Peyer's patch (tissue), 4 donors: Measurements from ENCODE around the gene KRTAP2-1. TPM values are rescaled to one million over a fixed set of nuclear protein-coding genes. Genes with fewer than 3 reads are reported as not detected.
"Not testable (repeated sequence)": the region's sequence is repeated elsewhere in the genome, so short reads cannot be mapped to it uniquely, and the experiment has no call there.

Experiments
- DNase-seq, 3 donors: peaks; one replicate each; pipeline ENCODE4 v3.0.0-alpha.2; 2017 to 2019
- H3K27ac ChIP-seq, 4 donors: fragments of 200-600 bp; sonication (generic); one replicate each; pipeline ENCODE4 v1.5.1; 2016 to 2019
- H3K27me3 ChIP-seq, 2 donors: fragments of 200-600 bp; sonication (generic); one replicate each; pipeline ENCODE4 v1.5.1; 2019
- H3K36me3 ChIP-seq, 3 donors: fragments of 200-600 bp; sonication (generic); one replicate each; pipeline ENCODE4 v1.5.1; 2016 to 2019
- H3K4me1 ChIP-seq, 4 donors: fragments of 200-600 bp; sonication (generic); one replicate each; pipeline ENCODE4 v1.5.1; 2016 to 2019
- H3K4me3 ChIP-seq, 4 donors: fragments of 200-600 bp; sonication (generic); 1 replicate in 3 of 4; 2 replicates in 1 of 4; pipeline ENCODE4 v1.5.1; 2016 to 2019; ENCODE audit warnings: mild to moderate bottlenecking in 1 of 4
- H3K9me3 ChIP-seq, 4 donors: fragments of 200-600 bp; sonication (generic); one replicate each; pipeline ENCODE4 v1.5.1; 2016 to 2019; ENCODE audit warnings: mild to moderate bottlenecking in 1 of 4
- POLR2A ChIP-seq, 2 donors: fragments of 450-650 bp; IDR thresholded peaks; one replicate each; pipeline ENCODE4 v1.5.1; 2017; ENCODE audit warnings: antibody characterized with exemption in 2 of 2, mild to moderate bottlenecking in 2 of 2, moderate library complexity in 2 of 2
- total RNA-seq, 4 donors: library from RNA; depleted of rRNA; stranded (reverse); fragments of >200 nt; gene quantifications; one replicate each; pipeline ENCODE4 v1.1.0, GENCODE V29; 2016
- TF ChIP-seq, protein P1 (sequence below), 6 experiments: fragments of 450-650 bp in 4 of 6; fragments of 200-600 bp in 2 of 6; sonication (generic) in 1 of 6; IDR thresholded peaks; one replicate each; pipeline ENCODE4 v1.5.1; 2017 to 2019; ENCODE audit warnings: antibody characterized with exemption in 6 of 6, mild to moderate bottlenecking in 3 of 6, moderate library complexity in 1 of 6

Gene KRTAP2-1, protein sequence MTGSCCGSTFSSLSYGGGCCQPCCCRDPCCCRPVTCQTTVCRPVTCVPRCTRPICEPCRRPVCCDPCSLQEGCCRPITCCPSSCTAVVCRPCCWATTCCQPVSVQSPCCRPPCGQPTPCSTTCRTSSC
- not detected for total RNA-seq

DNA sequence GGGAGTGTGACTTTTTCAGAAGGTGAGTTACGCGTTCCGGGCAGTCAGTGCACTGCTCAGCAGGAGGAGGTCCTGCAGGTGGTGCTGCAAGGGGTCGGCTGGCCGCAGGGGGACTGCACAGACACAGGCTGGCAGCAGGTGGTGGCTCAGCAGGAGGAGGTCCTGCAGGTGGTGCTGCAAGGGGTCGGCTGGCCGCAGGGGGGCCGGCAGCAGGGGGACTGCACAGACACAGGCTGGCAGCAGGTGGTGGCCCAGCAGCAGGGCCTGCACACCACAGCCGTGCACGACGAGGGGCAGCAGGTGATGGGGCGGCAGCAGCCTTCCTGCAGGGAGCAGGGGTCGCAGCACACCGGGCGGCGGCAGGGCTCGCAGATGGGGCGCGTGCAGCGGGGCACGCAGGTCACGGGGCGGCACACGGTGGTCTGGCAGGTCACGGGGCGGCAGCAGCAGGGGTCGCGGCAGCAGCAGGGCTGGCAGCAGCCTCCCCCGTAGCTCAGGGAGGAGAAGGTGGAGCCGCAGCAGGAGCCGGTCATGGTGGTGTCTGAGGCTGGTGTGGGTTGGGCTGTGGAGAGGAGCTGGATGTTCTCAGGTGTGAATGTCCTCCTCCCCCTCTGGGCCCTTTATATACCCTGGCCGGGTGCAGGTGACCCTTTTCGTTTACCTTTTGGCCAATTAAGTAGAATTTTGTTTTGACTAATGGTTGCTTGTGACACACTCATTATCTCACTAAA lies at the start of gene KRTAP2-1:
TSS of gene KRTAP2-1 (minus strand) at position 582 of the 731 bp plus-strand sequence. CDS start at position 533, 49 bp downstream.
- H3K36me3 ChIP-seq, H3K27ac ChIP-seq, H3K4me3 ChIP-seq, H3K9me3 ChIP-seq, DNase-seq, H3K4me1 ChIP-seq, H3K27me3 ChIP-seq: not testable (repeated sequence)

DNA sequence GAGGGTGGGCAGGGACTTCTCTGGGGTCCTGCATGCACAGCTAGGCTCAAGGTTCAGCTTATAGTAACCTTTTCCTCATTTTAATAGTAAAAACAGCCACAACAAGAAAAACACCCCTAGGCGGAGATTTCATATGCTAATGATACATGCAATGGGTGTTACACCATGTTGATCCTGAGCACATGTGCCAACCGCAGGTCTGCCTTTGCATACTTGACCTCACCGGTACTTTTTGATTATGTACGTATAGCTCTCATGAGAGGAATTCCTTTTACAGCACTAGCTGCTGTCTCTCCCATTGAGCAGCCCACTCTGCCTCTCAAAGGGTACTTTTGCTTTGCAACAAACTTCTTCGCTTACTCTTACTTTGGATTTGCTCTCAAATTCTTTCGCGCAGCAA lies 48.9 kb upstream of the KRTAP2-1 start:
- Histone ChIP-seq H3K27ac (no peak overlapping the region), H3K4me3 (no peak overlapping the region), H3K36me3 (no peaks in the 10 kb centered on the region), H3K9me3 (no peaks in the 10 kb centered on the region), H3K4me1 (no peaks in the 10 kb centered on the region), H3K27me3 (no peaks in the 10 kb centered on the region)
- TF ChIP-seq POLR2A (IDR thresholded peaks at IDR 0.05), result no peak
- TF ChIP-seq, protein P1, sequence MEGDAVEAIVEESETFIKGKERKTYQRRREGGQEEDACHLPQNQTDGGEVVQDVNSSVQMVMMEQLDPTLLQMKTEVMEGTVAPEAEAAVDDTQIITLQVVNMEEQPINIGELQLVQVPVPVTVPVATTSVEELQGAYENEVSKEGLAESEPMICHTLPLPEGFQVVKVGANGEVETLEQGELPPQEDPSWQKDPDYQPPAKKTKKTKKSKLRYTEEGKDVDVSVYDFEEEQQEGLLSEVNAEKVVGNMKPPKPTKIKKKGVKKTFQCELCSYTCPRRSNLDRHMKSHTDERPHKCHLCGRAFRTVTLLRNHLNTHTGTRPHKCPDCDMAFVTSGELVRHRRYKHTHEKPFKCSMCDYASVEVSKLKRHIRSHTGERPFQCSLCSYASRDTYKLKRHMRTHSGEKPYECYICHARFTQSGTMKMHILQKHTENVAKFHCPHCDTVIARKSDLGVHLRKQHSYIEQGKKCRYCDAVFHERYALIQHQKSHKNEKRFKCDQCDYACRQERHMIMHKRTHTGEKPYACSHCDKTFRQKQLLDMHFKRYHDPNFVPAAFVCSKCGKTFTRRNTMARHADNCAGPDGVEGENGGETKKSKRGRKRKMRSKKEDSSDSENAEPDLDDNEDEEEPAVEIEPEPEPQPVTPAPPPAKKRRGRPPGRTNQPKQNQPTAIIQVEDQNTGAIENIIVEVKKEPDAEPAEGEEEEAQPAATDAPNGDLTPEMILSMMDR (IDR thresholded peaks at IDR 0.05), result no peak
- no peak for DNase-seq

DNA sequence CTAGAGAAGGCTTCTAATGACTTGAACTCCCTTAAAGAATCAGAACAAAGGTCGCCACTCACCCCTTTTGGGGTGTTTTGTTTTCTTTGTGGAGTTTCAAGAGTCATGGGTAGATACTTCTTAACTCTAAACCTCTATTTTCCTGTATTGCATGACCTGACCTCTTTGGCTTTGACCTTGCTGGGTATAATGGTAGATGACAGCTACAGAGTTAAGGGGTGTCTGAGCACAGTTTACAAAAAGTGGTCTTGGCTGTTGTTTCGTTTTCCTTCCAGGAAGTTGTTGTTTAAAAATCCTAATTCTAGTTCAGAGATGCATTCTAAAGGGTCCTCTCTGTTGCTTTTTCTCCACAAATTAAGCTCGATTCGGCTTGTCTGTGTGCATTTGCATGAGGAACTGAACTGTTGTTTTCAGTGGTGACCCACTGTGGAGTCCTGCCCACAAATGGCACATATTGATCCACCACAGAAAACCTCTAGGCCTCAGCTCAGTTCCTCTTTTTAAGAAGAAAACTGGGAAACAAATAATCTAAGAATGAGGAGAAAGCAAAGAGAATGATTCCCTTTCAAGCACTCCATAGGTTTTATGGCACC lies 41.7 kb upstream of the KRTAP2-1 start:
- not testable (repeated sequence) for H3K9me3 ChIP-seq, H3K4me1 ChIP-seq, H3K36me3 ChIP-seq, H3K4me3 ChIP-seq, H3K27ac ChIP-seq, H3K27me3 ChIP-seq, DNase-seq

DNA sequence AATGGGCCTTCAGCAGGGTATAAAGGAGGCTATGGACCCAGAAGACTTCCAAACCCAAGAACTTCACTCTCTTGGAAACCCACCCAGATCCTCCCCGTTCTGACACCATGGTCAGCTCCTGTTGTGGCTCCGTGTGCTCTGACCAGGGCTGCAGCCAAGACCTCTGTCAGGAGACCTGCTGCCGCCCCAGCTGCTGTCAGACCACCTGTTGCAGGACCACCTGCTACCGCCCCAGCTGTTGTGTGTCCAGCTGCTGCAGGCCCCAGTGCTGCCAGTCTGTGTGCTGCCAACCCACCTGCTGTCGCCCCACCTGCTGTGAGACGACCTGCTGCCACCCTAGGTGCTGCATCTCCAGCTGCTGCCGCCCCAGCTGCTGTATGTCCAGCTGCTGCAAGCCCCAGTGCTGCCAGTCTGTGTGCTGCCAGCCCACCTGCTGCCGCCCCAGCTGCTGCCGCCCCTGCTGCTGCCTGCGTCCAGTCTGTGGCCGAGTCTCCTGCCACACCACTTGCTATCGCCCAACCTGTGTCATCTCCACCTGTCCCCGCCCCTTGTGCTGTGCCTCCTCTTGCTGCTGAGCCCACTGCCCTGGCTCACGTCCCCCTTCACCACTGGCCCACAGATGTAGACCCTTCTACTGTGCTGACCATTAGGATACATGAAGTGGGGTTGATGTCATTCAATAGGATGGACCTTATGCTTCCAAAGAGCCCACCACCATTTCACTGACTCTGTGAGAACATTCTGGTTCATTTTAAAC lies 37.2 kb upstream of the KRTAP2-1 start, which contains the start of gene KRTAP4-7:
TSS of gene KRTAP4-7 (plus strand) at position 51 of the 757 bp plus-strand sequence. CDS start at position 108, 57 bp downstream.
- not testable (repeated sequence) for DNase-seq, H3K27ac ChIP-seq, H3K27me3 ChIP-seq, H3K9me3 ChIP-seq, H3K36me3 ChIP-seq, H3K4me1 ChIP-seq, H3K4me3 ChIP-seq

DNA sequence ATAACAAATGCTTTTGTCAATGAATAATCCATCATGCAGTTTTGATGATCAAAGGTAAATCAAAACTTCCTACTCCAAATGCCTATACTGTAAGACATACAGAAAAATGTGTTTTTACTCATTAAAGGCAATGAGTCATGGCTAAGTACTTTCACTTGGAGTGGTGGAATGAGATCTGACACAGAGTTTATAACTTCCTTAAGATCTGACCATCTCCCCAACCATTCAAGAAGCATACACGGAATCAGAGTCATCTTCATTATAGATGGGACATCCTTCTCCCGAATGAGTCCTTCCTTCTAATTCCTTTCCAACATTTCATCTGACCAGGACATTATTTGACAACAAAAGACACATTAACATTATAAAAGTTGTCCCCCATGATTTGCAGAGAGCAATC lies 36.3 kb upstream of the KRTAP2-1 start:
- not testable (repeated sequence) for DNase-seq, H3K27me3 ChIP-seq, H3K4me1 ChIP-seq, H3K27ac ChIP-seq, H3K9me3 ChIP-seq, H3K36me3 ChIP-seq, H3K4me3 ChIP-seq

DNA sequence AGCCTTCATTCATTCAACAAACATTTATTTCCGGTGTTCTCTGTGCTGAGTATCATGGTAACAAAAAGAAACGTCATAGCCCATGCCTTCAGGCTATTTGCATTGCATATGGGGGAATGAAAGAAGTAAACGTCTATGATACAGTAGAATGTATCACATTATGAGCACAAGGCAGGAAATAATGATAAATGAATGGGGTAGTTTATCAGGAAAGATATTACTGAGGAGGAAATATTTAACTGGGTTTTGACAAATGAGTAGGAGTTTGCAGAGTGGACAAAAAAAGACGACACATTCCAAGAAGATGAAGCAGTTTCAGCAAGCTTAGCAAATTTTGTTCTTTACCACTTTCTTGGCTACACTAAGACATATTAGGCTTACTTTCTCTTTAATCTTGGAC lies 35.5 kb upstream of the KRTAP2-1 start:
- no peaks in the 10 kb centered on the region for H3K36me3 ChIP-seq
- no peak overlapping the region for H3K27ac ChIP-seq
- H3K4me1 ChIP-seq, result no peaks in the 10 kb centered on the region
- no peaks in the 10 kb centered on the region for H3K9me3 ChIP-seq
- no peak for DNase-seq
- H3K4me3 ChIP-seq, result no peak overlapping the region
- TF ChIP-seq POLR2A (IDR thresholded peaks at IDR 0.05), result no peak
- TF ChIP-seq, protein P1 (IDR thresholded peaks at IDR 0.05), result no peak
- no peaks in the 10 kb centered on the region for H3K27me3 ChIP-seq

DNA sequence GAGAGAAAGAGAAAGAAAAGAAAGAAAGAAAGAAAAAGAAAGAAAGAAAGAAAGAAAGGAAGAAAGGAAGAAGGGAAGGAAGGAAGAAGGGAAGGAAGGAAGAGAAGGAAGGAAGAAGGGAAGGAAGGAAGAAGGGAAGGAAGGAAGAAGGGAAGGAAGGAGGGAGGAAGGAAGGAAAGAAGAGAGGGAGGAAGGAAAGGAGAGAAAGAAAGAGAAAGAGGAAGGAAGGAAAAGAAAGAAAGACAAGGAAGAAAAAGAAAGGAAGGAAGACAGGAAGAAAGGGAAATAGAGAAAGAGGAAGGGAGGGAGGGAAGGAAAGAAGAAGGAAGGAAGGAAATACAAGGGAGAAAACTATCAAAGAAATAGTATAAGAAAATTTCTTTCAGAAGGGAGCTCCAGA lies 29.7 kb upstream of the KRTAP2-1 start:
- Histone ChIP-seq H3K4me3 (no peak overlapping the region), H3K27me3 (no peaks in the 10 kb centered on the region), H3K4me1 (no peaks in the 10 kb centered on the region), H3K9me3 (no peaks in the 10 kb centered on the region), H3K27ac (no peak overlapping the region), H3K36me3 (no peaks in the 10 kb centered on the region)
- no peak for DNase-seq
- TF ChIP-seq, protein P1 (IDR thresholded peaks at IDR 0.05), result no peak
- TF ChIP-seq POLR2A (IDR thresholded peaks at IDR 0.05), result no peak
